Prostate gland (tissue), 2 donors: ENCODE results near the gene PLAAT4. TPM values are rescaled to one million over a fixed set of nuclear protein-coding genes. Genes with fewer than 3 reads are reported as not detected.

Source experiments
- DNase-seq: peaks from one replicate; pipeline ENCODE4 v3.0.0-alpha.2; 2019; ENCODE audit warnings: low spot score
- H3K27ac ChIP-seq, 2 donors: fragments of 200-600 bp; sonication (generic); 2 replicates each; pipeline ENCODE4 v1.5.1; 2017 to 2019
- H3K27me3 ChIP-seq: fragments of 200-600 bp; sonication (generic); replicated peaks from 2 replicates; pipeline ENCODE4 v1.5.1; 2019; ENCODE audit not compliant: insufficient read depth
- H3K36me3 ChIP-seq, 2 donors: fragments of 200-600 bp; sonication (generic); 1 replicate in 1 of 2; 2 replicates in 1 of 2; pipeline versions ENCODE4 v1.5.1 to v1.8.1; 2017 to 2019
- H3K4me1 ChIP-seq: fragments of 200-600 bp; sonication (generic); replicated peaks from 2 replicates; pipeline ENCODE4 v1.5.1; 2019
- H3K4me3 ChIP-seq, 2 donors: fragments of 200-600 bp; sonication (generic); 2 replicates each; pipeline ENCODE4 v1.5.1; 2017 to 2019
- H3K9me3 ChIP-seq: fragments of 200-600 bp; sonication (generic); 2 replicates; pipeline ENCODE4 v1.5.1; 2017
- CTCF ChIP-seq, 4 experiments: fragments of 200-600 bp in 2 of 4; fragments of 450-650 bp in 2 of 4; sonication (generic) in 2 of 4; IDR thresholded peaks; 1 replicate in 3 of 4; 2 replicates in 1 of 4; pipeline ENCODE4 v1.5.1; 2016 to 2019; ENCODE audit warnings: antibody characterized with exemption in 4 of 4, mild to moderate bottlenecking in 2 of 4, moderate library complexity in 2 of 4
- POLR2A ChIP-seq: fragments of 450-650 bp; IDR thresholded peaks from one replicate; pipeline ENCODE4 v1.6.1; 2016; ENCODE audit warnings: antibody characterized with exemption, mild to moderate bottlenecking
- POLR2AphosphoS5 ChIP-seq: sonication (generic); formaldehyde crosslinking; IDR thresholded peaks from one replicate; pipeline ENCODE4 v1.6.1; 2017; ENCODE audit warnings: antibody characterized with exemption
- WGBS: methylation state at CpG from one replicate; pipeline ENCODE4 v1.1.5; 2018; 5-methylcytosine and 5-hydroxymethylcytosine counted together
- intact Hi-C: fragments of 100-400 bp; cut with DNase I; formaldehyde crosslinking; loops from one replicate; pipeline ENCODE4 v1.14.2; 2022
- total RNA-seq, 2 donors: library from RNA; depleted of rRNA; stranded (reverse); fragments of >200 nt; gene quantifications; one replicate each; pipeline ENCODE4 v1.1.0, GENCODE V29; 2016

Gene PLAAT4
- total RNA-seq, 2 donors from 2014 or later, result 47.6 to 50.8 TPM

- no peaks in the 10 kb centered on the region for H3K27me3 ChIP-seq
- no peak overlapping the region for H3K4me3 ChIP-seq
- no peaks in the 10 kb centered on the region for H3K4me1 ChIP-seq
- intact Hi-C loops, result no loop called here
- no peaks in the 10 kb centered on the region for H3K9me3 ChIP-seq
- DNase-seq, result no peak
- H3K36me3 ChIP-seq, result no peaks in the 10 kb centered on the region
- no peak overlapping the region for H3K27ac ChIP-seq
- WGBS, result 92% methylated on average over 12 of the region's 12 CpGs
- TF ChIP-seq POLR2AphosphoS5, result no peak
- no peak for TF ChIP-seq CTCF (IDR thresholded peaks at IDR 0.05)
- no peak for TF ChIP-seq POLR2A
Observed at GRCh38 chr11:63508745-63509144, 27.9 kb upstream of the PLAAT4 start.

GRCh38 chr11:63510360-63511047 is 26.1 kb upstream of the PLAAT4 start:
- WGBS, result 75% methylated on average over 7 of the region's 7 CpGs
- no peak for DNase-seq

GRCh38 chr11:63511048-63511748 is 25.4 kb upstream of the PLAAT4 start:
- H3K27me3 ChIP-seq, result no peaks in the 10 kb centered on the region
- no peak overlapping the region for H3K27ac ChIP-seq
- 53% methylated on average over 11 of the region's 11 CpGs for WGBS
- H3K4me3 ChIP-seq, result no peak overlapping the region
- H3K36me3 ChIP-seq, result no peaks in the 10 kb centered on the region
- H3K4me1 ChIP-seq, result no peaks in the 10 kb centered on the region
- TF ChIP-seq POLR2A (no peak), CTCF (IDR thresholded peaks at IDR 0.05) (no peak), POLR2AphosphoS5 (no peak)
- no peaks in the 10 kb centered on the region for H3K9me3 ChIP-seq
- DNase-seq, result no peak
- intact Hi-C loops, result no loop called here

More at GRCh38 chr11:63510360-63511047, 26.1 kb upstream of the PLAAT4 start:
- Histone ChIP-seq H3K27me3 (no peaks in the 10 kb centered on the region), H3K4me1 (no peaks in the 10 kb centered on the region), H3K27ac (no peak overlapping the region), H3K9me3 (no peaks in the 10 kb centered on the region), H3K4me3 (no peak overlapping the region), H3K36me3 (no peaks in the 10 kb centered on the region)
- no peak for TF ChIP-seq POLR2A
- TF ChIP-seq CTCF (IDR thresholded peaks at IDR 0.05), result no peak
- TF ChIP-seq POLR2AphosphoS5, result no peak
- intact Hi-C loops, result no loop called here

GRCh38 chr11:63512816-63513215 is 23.8 kb upstream of the PLAAT4 start:
- intact Hi-C loops, result no loop called here
- TF ChIP-seq POLR2AphosphoS5 (no peak), POLR2A (no peak), CTCF (IDR thresholded peaks at IDR 0.05) (no peak)
- no peaks in the 10 kb centered on the region for H3K9me3 ChIP-seq
- no peak overlapping the region for H3K27ac ChIP-seq
- H3K4me3 ChIP-seq, result no peak overlapping the region
- DNase-seq, result no peak
- no peaks in the 10 kb centered on the region for H3K36me3 ChIP-seq
- no peaks in the 10 kb centered on the region for H3K4me1 ChIP-seq
- 93% methylated on average over 7 of the region's 7 CpGs for WGBS
- H3K27me3 ChIP-seq, result no peaks in the 10 kb centered on the region

GRCh38 chr11:63516109-63516508 is 20.5 kb upstream of the PLAAT4 start:
- Histone ChIP-seq H3K4me3 (no peak overlapping the region), H3K9me3 (no peaks in the 10 kb centered on the region), H3K36me3 (no peaks in the 10 kb centered on the region), H3K27me3 (no peaks in the 10 kb centered on the region), H3K4me1 (no peaks in the 10 kb centered on the region), H3K27ac (no peak overlapping the region)
- intact Hi-C loops, result no loop called here
- no peak for DNase-seq
- no peak for TF ChIP-seq CTCF (IDR thresholded peaks at IDR 0.05)
- no peak for TF ChIP-seq POLR2AphosphoS5
- WGBS, result 95% methylated on average over 6 of the region's 6 CpGs
